Choroid plexus epithelial cell (primary cell): Measurements from ENCODE around the gene CACHD1.

Experiments used
- DNase-seq: peaks from one replicate; pipeline ENCODE4 v3.0.0-alpha.2; 2010; ENCODE audit warnings: low read depth
- H3K4me3 ChIP-seq: 2 replicates; pipeline ENCODE4 v1.5.1; 2011; ENCODE audit warnings: low read depth, mild to moderate bottlenecking, control low read depth, low read length, moderate library complexity
- CTCF ChIP-seq: conservative IDR thresholded peaks from 2 replicates; pipeline ENCODE4 v1.5.1; 2011; ENCODE audit warnings: low read depth, mild to moderate bottlenecking, control low read depth, inconsistent platforms, low read length, moderate library complexity

Gene CACHD1

GRCh38 chr1:64567426-64568170 lies 97.7 kb downstream of the CACHD1 start:
- no peak for DNase-seq

GRCh38 chr1:64568171-64568450 lies 98.2 kb downstream of the CACHD1 start:
- no peak overlapping the region for H3K4me3 ChIP-seq
- TF ChIP-seq CTCF: no peak
- DNase-seq: no peak

More at GRCh38 chr1:64567426-64568170, 97.7 kb downstream of the CACHD1 start:
- no peak overlapping the region for H3K4me3 ChIP-seq
- TF ChIP-seq CTCF: no peak

GRCh38 chr1:64569411-64569810 lies 99.5 kb downstream of the CACHD1 start:
- no peak overlapping the region for H3K4me3 ChIP-seq
- no peak for TF ChIP-seq CTCF
- no peak for DNase-seq

- no peak for TF ChIP-seq CTCF
- no peak overlapping the region for H3K4me3 ChIP-seq
These were observed 100.4 kb downstream of the CACHD1 start for GRCh38 chr1:64570267-64570855.

GRCh38 chr1:64572222-64572900 lies 102.4 kb downstream of the CACHD1 start:
- no peak for TF ChIP-seq CTCF
- no peak overlapping the region for H3K4me3 ChIP-seq
- DNase-seq: no peak

More at GRCh38 chr1:64570267-64570855, 100.4 kb downstream of the CACHD1 start:
- DNase-seq: no peak

- no peak overlapping the region for H3K4me3 ChIP-seq
- no peak for TF ChIP-seq CTCF
- no peak for DNase-seq
These were observed 104.4 kb downstream of the CACHD1 start for GRCh38 chr1:64574301-64574700.
